Activated naive CD4-positive, alpha-beta T cell treated with anti-CD3 and anti-CD28 coated beads, Interleukin-2, amount 50 U/mL, for 72 hours (primary cell): ENCODE measurements around the gene MARS1. TPM values are rescaled to one million over a fixed set of nuclear protein-coding genes. Genes with fewer than 3 reads are reported as not detected.

Source experiments
- ATAC-seq, 2 donors: fragments of 150-1000 bp; cut with Tn5 transposase; 2 replicates each; pipeline ENCODE4 v1.10.0; 2021; ENCODE audit warnings: mild to moderate bottlenecking in 2 of 2, moderate library complexity in 2 of 2
- DNase-seq, 2 donors: peaks; one replicate each; pipeline ENCODE4 v3.0.0; 2021 to 2022; ENCODE audit warnings: low spot score in 2 of 2
- H3K27ac Mint-ChIP-seq, 2 donors: one replicate each; pipeline ENCODE4 v1.8.0; 2022; ENCODE audit warnings: mild to moderate bottlenecking in 2 of 2, mixed read lengths in 2 of 2
- H3K36me3 Mint-ChIP-seq, 2 donors: one replicate each; pipeline ENCODE4 v1.8.0; 2022; ENCODE audit warnings: mixed read lengths in 2 of 2
- H3K9me3 Mint-ChIP-seq, 2 donors: one replicate each; pipeline ENCODE4 v1.8.0; 2022; ENCODE audit warnings: mixed read lengths in 2 of 2
- total RNA-seq, 2 donors: library from RNA; stranded (reverse); gene quantifications; one replicate each; pipeline ENCODE4 v1.2.3, GENCODE V29; 2022

The MARS1 gene
- total RNA-seq, 2 donors from 2014 or later = 267 to 292 TPM

GRCh38 chr12:57465030-57465746, 22.7 kb upstream of the MARS1 start:
- Mint-ChIP-seq H3K27ac (peak overlapping the region; percentile 7 to 22), H3K36me3 (peaks cover 0 to 4% of the 10 kb centered on the region in 2 donors), H3K9me3 (no peaks in the 10 kb centered on the region)

GRCh38 chr12:57465747-57466505, 21.9 kb upstream of the MARS1 start:
- no peak for DNase-seq
- H3K27ac Mint-ChIP-seq = peak overlapping the region; percentile 7 to 22
- H3K9me3 Mint-ChIP-seq = no peaks in the 10 kb centered on the region
- peaks cover 0 to 4% of the 10 kb centered on the region in 2 donors for H3K36me3 Mint-ChIP-seq
- no peak for ATAC-seq

More at GRCh38 chr12:57465030-57465746, 22.7 kb upstream of the MARS1 start:
- DNase-seq (no peak), ATAC-seq (no peak)

GRCh38 chr12:57467212-57467874, 20.5 kb upstream of the MARS1 start:
- H3K36me3 Mint-ChIP-seq = peaks cover 0 to 4% of the 10 kb centered on the region in 2 donors
- no peaks in the 10 kb centered on the region for H3K9me3 Mint-ChIP-seq
- no peak for DNase-seq
- ATAC-seq = no peak
- H3K27ac Mint-ChIP-seq = peak overlapping the region in 1 of 2 donors; percentile 36

DNA sequence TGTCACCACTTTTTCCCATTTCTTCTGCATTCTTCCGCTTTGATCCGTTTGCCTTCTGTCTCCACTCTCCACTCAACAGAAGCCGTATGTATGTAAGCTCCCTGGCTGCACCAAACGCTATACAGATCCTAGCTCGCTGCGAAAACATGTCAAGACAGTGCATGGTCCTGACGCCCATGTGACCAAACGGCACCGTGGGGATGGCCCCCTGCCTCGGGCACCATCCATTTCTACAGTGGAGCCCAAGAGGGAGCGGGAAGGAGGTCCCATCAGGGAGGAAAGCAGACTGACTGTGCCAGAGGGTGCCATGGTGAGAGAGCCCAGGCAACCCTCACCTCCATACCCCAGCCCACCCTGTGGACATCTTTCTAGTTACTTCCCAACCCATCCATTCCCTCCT, 20.0 kb upstream of the MARS1 start:
- DNase-seq (no peak), ATAC-seq (peak in 1 of 2 donors; percentile 6)
- Mint-ChIP-seq H3K36me3 (no peaks in the 10 kb centered on the region), H3K27ac (peak overlapping the region in 1 of 2 donors; percentile 36), H3K9me3 (no peaks in the 10 kb centered on the region)

- DNase-seq (no peak), ATAC-seq (peak in 1 of 2 donors; percentile 23)
- Mint-ChIP-seq H3K27ac (peak overlapping the region in 1 of 2 donors; percentile 36), H3K36me3 (peaks cover 7 to 14% of the 10 kb centered on the region in 2 donors), H3K9me3 (no peaks in the 10 kb centered on the region)
These were observed 18.3 kb upstream of the MARS1 start for GRCh38 chr12:57469296-57470164.

GRCh38 chr12:57470286-57470969, 17.4 kb upstream of the MARS1 start:
- Mint-ChIP-seq H3K36me3 (peaks cover 12 to 19% of the 10 kb centered on the region in 2 donors), H3K27ac (no peak overlapping the region)

DNA sequence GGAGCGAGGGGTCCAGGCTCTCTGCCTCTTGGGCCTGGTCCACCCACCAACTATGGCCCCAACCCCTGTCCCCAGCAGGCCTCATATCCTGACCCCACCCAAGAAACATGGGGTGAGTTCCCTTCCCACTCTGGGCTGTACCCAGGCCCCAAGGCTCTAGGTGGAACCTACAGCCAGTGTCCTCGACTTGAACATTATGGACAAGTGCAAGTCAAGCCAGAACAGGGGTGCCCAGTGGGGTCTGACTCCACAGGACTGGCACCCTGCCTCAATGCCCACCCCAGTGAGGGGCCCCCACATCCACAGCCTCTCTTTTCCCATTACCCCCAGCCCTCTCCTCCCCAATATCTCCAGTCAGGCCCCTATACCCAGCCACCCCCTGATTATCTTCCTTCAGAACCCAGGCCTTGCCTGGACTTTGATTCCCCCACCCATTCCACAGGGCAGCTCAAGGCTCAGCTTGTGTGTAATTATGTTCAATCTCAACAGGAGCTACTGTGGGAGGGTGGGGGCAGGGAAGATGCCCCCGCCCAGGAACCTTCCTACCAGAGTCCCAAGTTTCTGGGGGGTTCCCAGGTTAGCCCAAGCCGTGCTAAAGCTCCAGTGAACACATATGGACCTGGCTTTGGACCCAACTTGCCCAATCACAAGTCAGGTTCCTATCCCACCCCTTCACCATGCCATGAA, 16.8 kb upstream of the MARS1 start:
- Mint-ChIP-seq H3K36me3 (peaks cover 13 to 20% of the 10 kb centered on the region in 2 donors), H3K27ac (no peak overlapping the region)

More at GRCh38 chr12:57470286-57470969, 17.4 kb upstream of the MARS1 start:
- ATAC-seq = no peak
- no peak for DNase-seq
- H3K9me3 Mint-ChIP-seq = no peaks in the 10 kb centered on the region

DNA sequence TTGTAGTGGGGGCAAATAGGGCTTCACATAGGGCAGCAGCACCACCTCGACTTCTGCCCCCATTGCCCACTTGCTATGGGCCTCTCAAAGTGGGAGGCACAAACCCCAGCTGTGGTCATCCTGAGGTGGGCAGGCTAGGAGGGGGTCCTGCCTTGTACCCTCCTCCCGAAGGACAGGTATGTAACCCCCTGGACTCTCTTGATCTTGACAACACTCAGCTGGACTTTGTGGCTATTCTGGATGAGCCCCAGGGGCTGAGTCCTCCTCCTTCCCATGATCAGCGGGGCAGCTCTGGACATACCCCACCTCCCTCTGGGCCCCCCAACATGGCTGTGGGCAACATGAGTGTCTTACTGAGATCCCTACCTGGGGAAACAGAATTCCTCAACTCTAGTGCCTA, 16.2 kb upstream of the MARS1 start:
- Mint-ChIP-seq H3K27ac (no peak overlapping the region), H3K36me3 (peaks cover 18 to 26% of the 10 kb centered on the region in 2 donors)

More for the DNA sequence above, 16.8 kb upstream of the MARS1 start:
- no peak for ATAC-seq
- no peak for DNase-seq
- H3K9me3 Mint-ChIP-seq = no peaks in the 10 kb centered on the region

GRCh38 chr12:57472391-57472790, 15.5 kb upstream of the MARS1 start:
- Mint-ChIP-seq H3K27ac (peak overlapping the region in 1 of 2 donors; percentile 68), H3K9me3 (no peaks in the 10 kb centered on the region), H3K36me3 (peaks cover 25 to 33% of the 10 kb centered on the region in 2 donors)
- no peak for ATAC-seq
- no peak for DNase-seq

More for the DNA sequence above, 16.2 kb upstream of the MARS1 start:
- no peak for DNase-seq
- no peak for ATAC-seq
- H3K9me3 Mint-ChIP-seq = no peaks in the 10 kb centered on the region

GRCh38 chr12:57473392-57473791, 14.5 kb upstream of the MARS1 start:
- DNase-seq = no peak
- H3K27ac Mint-ChIP-seq = peak overlapping the region in 1 of 2 donors; percentile 23
- no peak for ATAC-seq
- H3K9me3 Mint-ChIP-seq = no peaks in the 10 kb centered on the region
- peaks cover 31 to 43% of the 10 kb centered on the region in 2 donors for H3K36me3 Mint-ChIP-seq

- DNase-seq = no peak
- H3K36me3 Mint-ChIP-seq = peaks cover 34 to 48% of the 10 kb centered on the region in 2 donors
- ATAC-seq = no peak
- H3K9me3 Mint-ChIP-seq = no peaks in the 10 kb centered on the region
- peak overlapping the region; percentile 10 to 23 for H3K27ac Mint-ChIP-seq
These were observed 14.0 kb upstream of the MARS1 start for GRCh38 chr12:57473886-57474285.

GRCh38 chr12:57474430-57474829, 13.4 kb upstream of the MARS1 start:
- no peak for DNase-seq
- ATAC-seq = no peak

GRCh38 chr12:57474862-57475261, 13.0 kb upstream of the MARS1 start:
- H3K9me3 Mint-ChIP-seq = no peaks in the 10 kb centered on the region
- peaks cover 34 to 55% of the 10 kb centered on the region in 2 donors for H3K36me3 Mint-ChIP-seq
- peak overlapping the region; percentile 3 to 23 for H3K27ac Mint-ChIP-seq
- ATAC-seq (no peak), DNase-seq (no peak)

More at GRCh38 chr12:57474430-57474829, 13.4 kb upstream of the MARS1 start:
- Mint-ChIP-seq H3K36me3 (peaks cover 34 to 51% of the 10 kb centered on the region in 2 donors), H3K27ac (peak overlapping the region; percentile 10 to 23), H3K9me3 (no peaks in the 10 kb centered on the region)

DNA sequence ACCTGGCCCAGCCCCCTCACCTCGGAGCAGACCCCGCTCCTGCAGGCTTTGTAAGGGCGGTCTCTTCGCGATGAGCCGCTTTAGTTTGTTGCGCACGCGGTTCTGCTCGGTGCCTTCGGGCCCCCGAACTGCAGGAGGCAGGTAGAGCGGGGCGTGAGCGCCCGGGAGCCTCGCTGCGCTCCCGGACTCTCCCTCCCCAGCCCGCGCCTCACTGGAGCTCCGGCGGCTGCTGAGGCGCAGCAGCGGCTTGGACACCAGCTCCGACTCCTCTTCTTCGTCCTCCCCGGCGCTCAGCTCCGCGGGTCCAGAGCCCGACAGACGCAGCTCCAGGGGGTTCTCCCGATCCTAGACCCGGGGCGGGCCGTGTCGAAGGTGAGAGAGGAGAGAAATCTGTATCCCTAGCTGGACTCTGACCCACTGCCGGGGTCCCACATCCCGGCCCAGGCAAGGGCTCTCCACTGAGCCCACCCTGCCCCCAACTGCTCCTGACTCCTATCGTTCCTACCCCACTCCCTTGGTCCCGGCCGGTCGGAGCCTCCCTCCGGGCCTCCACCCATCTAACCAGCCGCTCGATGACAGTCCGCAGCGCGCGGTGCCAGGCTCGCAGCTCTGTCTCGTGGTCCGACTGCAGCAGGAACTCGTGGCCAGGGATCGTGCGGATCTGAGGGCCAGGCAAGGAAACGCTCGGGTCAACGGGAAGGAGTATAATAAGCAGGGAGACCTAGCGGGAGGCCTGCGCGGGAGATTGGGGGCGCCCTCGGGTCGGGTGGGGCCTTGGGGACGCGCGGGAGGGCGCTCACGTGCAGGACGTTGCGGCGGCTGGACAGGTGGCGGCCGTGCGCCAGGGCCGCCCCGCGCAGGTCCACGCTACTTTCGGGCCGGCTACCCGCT, 12.4 kb upstream of the MARS1 start:
- peaks cover 34 to 55% of the 10 kb centered on the region in 2 donors for H3K36me3 Mint-ChIP-seq
- H3K9me3 Mint-ChIP-seq = no peaks in the 10 kb centered on the region
- ATAC-seq (peak in 1 of 2 donors; percentile 10), DNase-seq (no peak)
- peak overlapping the region; percentile 53 to 98 for H3K27ac Mint-ChIP-seq
